ENCODE results near the gene SMARCE1. TPM values are rescaled to one million over a fixed set of nuclear protein-coding genes. Genes with fewer than 3 reads are reported as not detected.

The SMARCE1 gene
- 49.2 and 75.5 TPM in 2 replicates for total RNA-seq

GRCh38 chr17:40647624-40648383, at the start of gene SMARCE1:
SMARCE1 (minus strand) TSS chr17:40647818; CDS start chr17:40645802, 2,016 bp downstream.
- peak; percentile 50 for DNase-seq (ENCODE audit: low read depth)
- H3K27me3 ChIP-seq (ENCODE audit: control insufficient read depth, insufficient read depth, low read length), result no peaks in the 10 kb centered on the region
- FAIRE-seq, result no peak
- H3K36me3 ChIP-seq (ENCODE audit: control insufficient read depth, insufficient read depth, low read length), result no peaks in the 10 kb centered on the region
- H3K4me3 ChIP-seq (ENCODE audit: low read depth, low read length), result peak within 1 kb of the TSS; percentile 71
- no peak for TF ChIP-seq CTCF (IDR thresholded peaks at IDR 0.05; ENCODE audit: insufficient read depth, low read length, severe bottlenecking)

- H3K36me3 ChIP-seq (ENCODE audit: control insufficient read depth, insufficient read depth, low read length), result no peaks in the 10 kb centered on the region
- no peak for FAIRE-seq
- no peak overlapping the region for H3K4me3 ChIP-seq (ENCODE audit: low read depth, low read length)
- peaks cover 2% of the 10 kb centered on the region for H3K27me3 ChIP-seq (ENCODE audit: control insufficient read depth, insufficient read depth, low read length)
- no peak for DNase-seq (ENCODE audit: low read depth)
- TF ChIP-seq CTCF (IDR thresholded peaks at IDR 0.05; ENCODE audit: insufficient read depth, low read length, severe bottlenecking), result no peak
Observed at GRCh38 chr17:40697297-40697696, 49.7 kb upstream of the SMARCE1 start.

- DNase-seq (ENCODE audit: low read depth) (peak; percentile 43), FAIRE-seq (no peak)
- H3K27me3 ChIP-seq (ENCODE audit: control insufficient read depth, insufficient read depth, low read length), result peaks cover 2% of the 10 kb centered on the region
- H3K4me3 ChIP-seq (ENCODE audit: low read depth, low read length), result peak overlapping the region; percentile 6
- no peaks in the 10 kb centered on the region for H3K36me3 ChIP-seq (ENCODE audit: control insufficient read depth, insufficient read depth, low read length)
- TF ChIP-seq CTCF (IDR thresholded peaks at IDR 0.05; ENCODE audit: insufficient read depth, low read length, severe bottlenecking), result no peak
Observed at GRCh38 chr17:40696651-40697072, 49.0 kb upstream of the SMARCE1 start.

- Histone ChIP-seq H3K36me3 (ENCODE audit: control insufficient read depth, insufficient read depth, low read length) (no peaks in the 10 kb centered on the region), H3K27me3 (ENCODE audit: control insufficient read depth, insufficient read depth, low read length) (peaks cover 2% of the 10 kb centered on the region), H3K4me3 (ENCODE audit: low read depth, low read length) (no peak overlapping the region)
- DNase-seq (ENCODE audit: low read depth), result no peak
- FAIRE-seq, result no peak
- TF ChIP-seq CTCF (IDR thresholded peaks at IDR 0.05; ENCODE audit: insufficient read depth, low read length, severe bottlenecking), result no peak
Observed at GRCh38 chr17:40695874-40696472, 48.4 kb upstream of the SMARCE1 start.

- no peak for DNase-seq (ENCODE audit: low read depth)
- no peak for TF ChIP-seq CTCF (IDR thresholded peaks at IDR 0.05; ENCODE audit: insufficient read depth, low read length, severe bottlenecking)
- FAIRE-seq, result no peak
- Histone ChIP-seq H3K4me3 (ENCODE audit: low read depth, low read length) (no peak overlapping the region), H3K27me3 (ENCODE audit: control insufficient read depth, insufficient read depth, low read length) (no peaks in the 10 kb centered on the region), H3K36me3 (ENCODE audit: control insufficient read depth, insufficient read depth, low read length) (no peaks in the 10 kb centered on the region)
Observed at GRCh38 chr17:40694584-40694983, 47.0 kb upstream of the SMARCE1 start.

Measured in bronchial epithelial cell (primary cell).